NCI-H2227 treated with DMSO at 0.1 percent for 48 hours (cell line): ENCODE data around the gene PPP6R1.

Experiments
- DNase-seq: peaks from one replicate; lab custom pipeline; 2025; lab: John Stamatoyannopoulos, UW

Gene PPP6R1

GRCh38 chr19:55258828-55259539 lies at the start of gene PPP6R1:
Gene PPP6R1, minus strand, starts transcription at chr19:55259017. Its CDS starts 11,914 bp downstream, at chr19:55247103.
- DNase-seq: peak; percentile 100

- DNase-seq: no peak
Observed at GRCh38 chr19:55308281-55308680, 49.5 kb upstream of the PPP6R1 start.

- no peak for DNase-seq
Observed at GRCh38 chr19:55306712-55307111, 47.9 kb upstream of the PPP6R1 start.

GRCh38 chr19:55305983-55306562 lies 47.3 kb upstream of the PPP6R1 start:
- DNase-seq: no peak

- DNase-seq: peak; percentile 49
Observed at GRCh38 chr19:55305491-55305890, 46.7 kb upstream of the PPP6R1 start.

- no peak for DNase-seq
Observed at GRCh38 chr19:55304980-55305379, 46.2 kb upstream of the PPP6R1 start.

- DNase-seq: no peak
Observed at GRCh38 chr19:55304279-55304978, 45.6 kb upstream of the PPP6R1 start.

GRCh38 chr19:55303477-55303876 lies 44.7 kb upstream of the PPP6R1 start:
- no peak for DNase-seq

- no peak for DNase-seq
Observed at GRCh38 chr19:55302318-55302703, 43.5 kb upstream of the PPP6R1 start.

- peak; percentile 46 for DNase-seq
Observed at GRCh38 chr19:55301459-55302317, 42.9 kb upstream of the PPP6R1 start.

- no peak for DNase-seq
Observed at GRCh38 chr19:55300886-55301458, 42.2 kb upstream of the PPP6R1 start.

GRCh38 chr19:55299991-55300390 lies 41.2 kb upstream of the PPP6R1 start:
- no peak for DNase-seq

GRCh38 chr19:55297267-55297666 lies 38.5 kb upstream of the PPP6R1 start:
- DNase-seq: no peak

GRCh38 chr19:55289117-55289796 lies 30.4 kb upstream of the PPP6R1 start:
- DNase-seq: peak; percentile 32

- no peak for DNase-seq
Observed at GRCh38 chr19:55287361-55288079, 28.7 kb upstream of the PPP6R1 start.

- no peak for DNase-seq
Observed at GRCh38 chr19:55285229-55285890, 26.5 kb upstream of the PPP6R1 start.

- no peak for DNase-seq
Observed at GRCh38 chr19:55284405-55285058, 25.7 kb upstream of the PPP6R1 start.

- DNase-seq: peak; percentile 92
Observed at GRCh38 chr19:55283548-55284377, 24.9 kb upstream of the PPP6R1 start, which contains the start of gene BRSK1. Gene BRSK1, plus strand, starts transcription at chr19:55283997. Its CDS starts 446 bp downstream, at chr19:55284443.
